Stomach smooth muscle (tissue), 2 donors: ENCODE data around the gene MDN1.

Experiments used
- H3K27ac ChIP-seq: one replicate; pipeline ENCODE4 v1.7.0; 2013; ENCODE audit warnings: mild to moderate bottlenecking, low read length, inconsistent platforms
- H3K27me3 ChIP-seq, 2 donors: one replicate each; pipeline ENCODE4 v1.7.0; 2013; ENCODE audit warnings: low read length in 2 of 2; ENCODE audit not compliant: insufficient read depth in 2 of 2, control insufficient read depth in 1 of 2
- H3K36me3 ChIP-seq, 2 donors: one replicate each; pipeline ENCODE4 v1.7.0; 2013; ENCODE audit warnings: low read length in 2 of 2; ENCODE audit not compliant: control insufficient read depth in 2 of 2, insufficient read depth in 2 of 2
- H3K4me1 ChIP-seq: one replicate; pipeline ENCODE4 v1.7.0; 2013; ENCODE audit warnings: low read length; ENCODE audit not compliant: control insufficient read depth, insufficient read depth
- H3K4me3 ChIP-seq, 2 donors: one replicate each; pipeline ENCODE4 v1.7.0; 2013; ENCODE audit warnings: low read length in 2 of 2
- H3K9ac ChIP-seq, 2 donors: one replicate each; pipeline ENCODE4 v1.7.0; 2013; ENCODE audit warnings: low read length in 2 of 2, mild to moderate bottlenecking in 1 of 2
- H3K9me3 ChIP-seq, 2 donors: one replicate each; pipeline ENCODE4 v1.7.0; 2013; ENCODE audit warnings: low read length in 2 of 2; ENCODE audit not compliant: control insufficient read depth in 2 of 2
- donor health status: healthy.
- donor health status: Pancreatic carcinoma.

The MDN1 gene

GRCh38 chr6:89610149-89610642 lies 209.4 kb downstream of the MDN1 start:
- H3K36me3 ChIP-seq: no peaks in the 10 kb centered on the region
- no peak overlapping the region for H3K9ac ChIP-seq
- H3K4me1 ChIP-seq: no peaks in the 10 kb centered on the region
- no peaks in the 10 kb centered on the region for H3K9me3 ChIP-seq
- H3K27me3 ChIP-seq: no peaks in the 10 kb centered on the region
- H3K4me3 ChIP-seq: no peak overlapping the region
- H3K27ac ChIP-seq: no peak overlapping the region

- no peaks in the 10 kb centered on the region for H3K9me3 ChIP-seq
- H3K36me3 ChIP-seq: no peaks in the 10 kb centered on the region
- H3K27me3 ChIP-seq: no peaks in the 10 kb centered on the region
- H3K9ac ChIP-seq: no peak overlapping the region
- no peak overlapping the region for H3K4me3 ChIP-seq
- no peaks in the 10 kb centered on the region for H3K4me1 ChIP-seq
- no peak overlapping the region for H3K27ac ChIP-seq
Observed at GRCh38 chr6:89605861-89606260, 213.7 kb downstream of the MDN1 start.

- H3K4me1 ChIP-seq: no peaks in the 10 kb centered on the region
- no peak overlapping the region for H3K27ac ChIP-seq
- H3K36me3 ChIP-seq: no peaks in the 10 kb centered on the region
- no peak overlapping the region for H3K4me3 ChIP-seq
- no peaks in the 10 kb centered on the region for H3K27me3 ChIP-seq
- H3K9me3 ChIP-seq: no peaks in the 10 kb centered on the region
- no peak overlapping the region for H3K9ac ChIP-seq
Observed at GRCh38 chr6:89604653-89605052, 214.9 kb downstream of the MDN1 start.

GRCh38 chr6:89602166-89602565 lies 217.4 kb downstream of the MDN1 start:
- H3K27me3 ChIP-seq: no peaks in the 10 kb centered on the region
- H3K27ac ChIP-seq: no peak overlapping the region
- H3K9ac ChIP-seq: no peak overlapping the region
- H3K36me3 ChIP-seq: no peaks in the 10 kb centered on the region
- no peaks in the 10 kb centered on the region for H3K4me1 ChIP-seq
- H3K9me3 ChIP-seq: no peaks in the 10 kb centered on the region
- no peak overlapping the region for H3K4me3 ChIP-seq

GRCh38 chr6:89599727-89600126 lies 219.9 kb downstream of the MDN1 start:
- Histone ChIP-seq H3K36me3 (no peaks in the 10 kb centered on the region), H3K9me3 (no peaks in the 10 kb centered on the region), H3K4me1 (no peaks in the 10 kb centered on the region), H3K27me3 (no peaks in the 10 kb centered on the region), H3K9ac (no peak overlapping the region), H3K4me3 (no peak overlapping the region), H3K27ac (no peak overlapping the region)

GRCh38 chr6:89597988-89598387 lies 221.6 kb downstream of the MDN1 start:
- H3K4me3 ChIP-seq: no peak overlapping the region
- no peaks in the 10 kb centered on the region for H3K9me3 ChIP-seq
- H3K36me3 ChIP-seq: no peaks in the 10 kb centered on the region
- no peaks in the 10 kb centered on the region for H3K4me1 ChIP-seq
- H3K27ac ChIP-seq: no peak overlapping the region
- no peak overlapping the region for H3K9ac ChIP-seq
- H3K27me3 ChIP-seq: no peaks in the 10 kb centered on the region

GRCh38 chr6:89597372-89597771 lies 222.2 kb downstream of the MDN1 start:
- no peaks in the 10 kb centered on the region for H3K9me3 ChIP-seq
- no peak overlapping the region for H3K9ac ChIP-seq
- no peaks in the 10 kb centered on the region for H3K36me3 ChIP-seq
- H3K27ac ChIP-seq: no peak overlapping the region
- no peaks in the 10 kb centered on the region for H3K4me1 ChIP-seq
- no peak overlapping the region for H3K4me3 ChIP-seq
- H3K27me3 ChIP-seq: no peaks in the 10 kb centered on the region

GRCh38 chr6:89596484-89596883 lies 223.1 kb downstream of the MDN1 start:
- H3K27ac ChIP-seq: no peak overlapping the region
- no peaks in the 10 kb centered on the region for H3K27me3 ChIP-seq
- H3K36me3 ChIP-seq: no peaks in the 10 kb centered on the region
- no peak overlapping the region for H3K4me3 ChIP-seq
- no peaks in the 10 kb centered on the region for H3K4me1 ChIP-seq
- no peaks in the 10 kb centered on the region for H3K9me3 ChIP-seq
- no peak overlapping the region for H3K9ac ChIP-seq

GRCh38 chr6:89596056-89596455 lies 223.5 kb downstream of the MDN1 start:
- no peaks in the 10 kb centered on the region for H3K9me3 ChIP-seq
- no peaks in the 10 kb centered on the region for H3K4me1 ChIP-seq
- no peaks in the 10 kb centered on the region for H3K36me3 ChIP-seq
- H3K27ac ChIP-seq: no peak overlapping the region
- no peak overlapping the region for H3K4me3 ChIP-seq
- H3K27me3 ChIP-seq: no peaks in the 10 kb centered on the region
- no peak overlapping the region for H3K9ac ChIP-seq
